ENCODE data around the gene DGCR2. TPM values are rescaled to one million over a fixed set of nuclear protein-coding genes. Genes with fewer than 3 reads are reported as not detected.
"Not testable (repeated sequence)": the region's sequence is repeated elsewhere in the genome, so short reads cannot be mapped to it uniquely, and the experiment has no call there.

DGCR2 gene
- total RNA-seq, 1 experiment from 2014 or later, result 72.4 TPM

GRCh38 chr22:19094393-19094997 lies 27.7 kb downstream of the DGCR2 start:
- DNase-seq, result no peak
- Histone ChIP-seq H3K4me3 (ENCODE audit: insufficient read depth, low read depth, low read length) (no peak overlapping the region), H3K27me3 (ENCODE audit: control insufficient read depth, insufficient read depth, low read length) (no peaks in the 10 kb centered on the region), H3K36me3 (replicated peaks; ENCODE audit: control insufficient read depth, insufficient read depth, low read length) (no peaks in the 10 kb centered on the region; the same call in 1 of the 2 replicates)

GRCh38 chr22:19092725-19093124 lies 29.5 kb downstream of the DGCR2 start:
- no peak for DNase-seq
- H3K27me3 ChIP-seq (ENCODE audit: control insufficient read depth, insufficient read depth, low read length), result no peaks in the 10 kb centered on the region
- peaks cover 1% of the 10 kb centered on the region for H3K36me3 ChIP-seq (replicated peaks; ENCODE audit: control insufficient read depth, insufficient read depth, low read length)
- H3K4me3 ChIP-seq (ENCODE audit: insufficient read depth, low read depth, low read length), result no peak overlapping the region

- no peak for DNase-seq
- peaks cover 1% of the 10 kb centered on the region for H3K36me3 ChIP-seq (replicated peaks; ENCODE audit: control insufficient read depth, insufficient read depth, low read length)
- no peaks in the 10 kb centered on the region for H3K27me3 ChIP-seq (ENCODE audit: control insufficient read depth, insufficient read depth, low read length)
These were observed 31.6 kb downstream of the DGCR2 start for GRCh38 chr22:19090586-19091127.

GRCh38 chr22:19090183-19090582 lies 32.0 kb downstream of the DGCR2 start:
- H3K36me3 ChIP-seq (replicated peaks; ENCODE audit: control insufficient read depth, insufficient read depth, low read length), result peaks cover 1% of the 10 kb centered on the region
- no peaks in the 10 kb centered on the region for H3K27me3 ChIP-seq (ENCODE audit: control insufficient read depth, insufficient read depth, low read length)
- DNase-seq, result no peak
- H3K4me3 ChIP-seq (ENCODE audit: insufficient read depth, low read depth, low read length), result no peak overlapping the region

More at GRCh38 chr22:19090586-19091127, 31.6 kb downstream of the DGCR2 start:
- no peak overlapping the region for H3K4me3 ChIP-seq (ENCODE audit: insufficient read depth, low read depth, low read length)

GRCh38 chr22:19088866-19089595 lies 33.2 kb downstream of the DGCR2 start:
- no peaks in the 10 kb centered on the region for H3K27me3 ChIP-seq (ENCODE audit: control insufficient read depth, insufficient read depth, low read length)
- DNase-seq, result no peak
- no peak overlapping the region for H3K4me3 ChIP-seq (ENCODE audit: insufficient read depth, low read depth, low read length)
- H3K36me3 ChIP-seq (replicated peaks; ENCODE audit: control insufficient read depth, insufficient read depth, low read length), result peaks cover 1% of the 10 kb centered on the region

GRCh38 chr22:19086896-19087295 lies 35.3 kb downstream of the DGCR2 start:
- Histone ChIP-seq H3K27me3 (ENCODE audit: control insufficient read depth, insufficient read depth, low read length) (no peaks in the 10 kb centered on the region), H3K36me3 (replicated peaks; ENCODE audit: control insufficient read depth, insufficient read depth, low read length) (peaks cover 1% of the 10 kb centered on the region), H3K4me3 (ENCODE audit: insufficient read depth, low read depth, low read length) (no peak overlapping the region)
- DNase-seq, result no peak

GRCh38 chr22:19086417-19086816 lies 35.8 kb downstream of the DGCR2 start:
- Histone ChIP-seq H3K27me3 (ENCODE audit: control insufficient read depth, insufficient read depth, low read length) (no peaks in the 10 kb centered on the region), H3K36me3 (replicated peaks; ENCODE audit: control insufficient read depth, insufficient read depth, low read length) (peaks cover 1% of the 10 kb centered on the region), H3K4me3 (ENCODE audit: insufficient read depth, low read depth, low read length) (no peak overlapping the region)
- no peak for DNase-seq

GRCh38 chr22:19085233-19085718 lies 36.9 kb downstream of the DGCR2 start:
- H3K36me3 ChIP-seq (replicated peaks; ENCODE audit: control insufficient read depth, insufficient read depth, low read length), result peaks cover 1% of the 10 kb centered on the region
- peak; percentile 72 for DNase-seq
- no peaks in the 10 kb centered on the region for H3K27me3 ChIP-seq (ENCODE audit: control insufficient read depth, insufficient read depth, low read length)
- H3K4me3 ChIP-seq (ENCODE audit: insufficient read depth, low read depth, low read length), result no peak overlapping the region

GRCh38 chr22:19084586-19084985 lies 37.6 kb downstream of the DGCR2 start:
- H3K36me3 ChIP-seq (replicated peaks; ENCODE audit: control insufficient read depth, insufficient read depth, low read length); H3K27me3 ChIP-seq (ENCODE audit: control insufficient read depth, insufficient read depth, low read length); DNase-seq; H3K4me3 ChIP-seq (ENCODE audit: insufficient read depth, low read depth, low read length): not testable (repeated sequence)

- not testable (repeated sequence) for H3K36me3 ChIP-seq (replicated peaks; ENCODE audit: control insufficient read depth, insufficient read depth, low read length); H3K4me3 ChIP-seq (ENCODE audit: insufficient read depth, low read depth, low read length); H3K27me3 ChIP-seq (ENCODE audit: control insufficient read depth, insufficient read depth, low read length); DNase-seq
These were observed 38.1 kb downstream of the DGCR2 start for GRCh38 chr22:19084126-19084525.

- H3K36me3 ChIP-seq (replicated peaks; ENCODE audit: control insufficient read depth, insufficient read depth, low read length), result no peaks in the 10 kb centered on the region
- no peak overlapping the region for H3K4me3 ChIP-seq (ENCODE audit: insufficient read depth, low read depth, low read length)
- H3K27me3 ChIP-seq (ENCODE audit: control insufficient read depth, insufficient read depth, low read length), result no peaks in the 10 kb centered on the region
- no peak for DNase-seq
These were observed 39.4 kb downstream of the DGCR2 start for GRCh38 chr22:19082793-19083192.

GRCh38 chr22:19082101-19082500 lies 40.1 kb downstream of the DGCR2 start:
- Histone ChIP-seq H3K27me3 (ENCODE audit: control insufficient read depth, insufficient read depth, low read length) (no peaks in the 10 kb centered on the region), H3K36me3 (replicated peaks; ENCODE audit: control insufficient read depth, insufficient read depth, low read length) (no peaks in the 10 kb centered on the region), H3K4me3 (ENCODE audit: insufficient read depth, low read depth, low read length) (no peak overlapping the region)
- no peak for DNase-seq

GRCh38 chr22:19081351-19081750 lies 40.9 kb downstream of the DGCR2 start:
- DNase-seq, result no peak
- no peaks in the 10 kb centered on the region for H3K36me3 ChIP-seq (replicated peaks; ENCODE audit: control insufficient read depth, insufficient read depth, low read length)
- H3K27me3 ChIP-seq (ENCODE audit: control insufficient read depth, insufficient read depth, low read length), result no peaks in the 10 kb centered on the region
- H3K4me3 ChIP-seq (ENCODE audit: insufficient read depth, low read depth, low read length), result no peak overlapping the region

GRCh38 chr22:19080853-19081252 lies 41.4 kb downstream of the DGCR2 start:
- DNase-seq, result no peak
- no peaks in the 10 kb centered on the region for H3K36me3 ChIP-seq (replicated peaks; ENCODE audit: control insufficient read depth, insufficient read depth, low read length)
- no peaks in the 10 kb centered on the region for H3K27me3 ChIP-seq (ENCODE audit: control insufficient read depth, insufficient read depth, low read length)
- H3K4me3 ChIP-seq (ENCODE audit: insufficient read depth, low read depth, low read length), result no peak overlapping the region

GRCh38 chr22:19079691-19080090 lies 42.5 kb downstream of the DGCR2 start:
- Histone ChIP-seq H3K27me3 (ENCODE audit: control insufficient read depth, insufficient read depth, low read length) (no peaks in the 10 kb centered on the region), H3K4me3 (ENCODE audit: insufficient read depth, low read depth, low read length) (no peak overlapping the region), H3K36me3 (replicated peaks; ENCODE audit: control insufficient read depth, insufficient read depth, low read length) (no peaks in the 10 kb centered on the region)
- DNase-seq, result no peak
